Measurements from ENCODE around the gene GJD3.

Gene GJD3

GRCh38 chr17:40351359-40352236, 12.9 kb downstream of the GJD3 start:
- no peak overlapping the region for H3K4me3 ChIP-seq (ENCODE audit: low read length)
- TF ChIP-seq ZNF274 (IDR thresholded peaks at IDR 0.05; ENCODE audit: low read depth, low read length), result no peak

- no peak for TF ChIP-seq ZNF274 (IDR thresholded peaks at IDR 0.05; ENCODE audit: low read depth, low read length)
- no peak overlapping the region for H3K4me3 ChIP-seq (ENCODE audit: low read length)
Measured at GRCh38 chr17:40350689-40351358, 13.7 kb downstream of the GJD3 start.

DNA sequence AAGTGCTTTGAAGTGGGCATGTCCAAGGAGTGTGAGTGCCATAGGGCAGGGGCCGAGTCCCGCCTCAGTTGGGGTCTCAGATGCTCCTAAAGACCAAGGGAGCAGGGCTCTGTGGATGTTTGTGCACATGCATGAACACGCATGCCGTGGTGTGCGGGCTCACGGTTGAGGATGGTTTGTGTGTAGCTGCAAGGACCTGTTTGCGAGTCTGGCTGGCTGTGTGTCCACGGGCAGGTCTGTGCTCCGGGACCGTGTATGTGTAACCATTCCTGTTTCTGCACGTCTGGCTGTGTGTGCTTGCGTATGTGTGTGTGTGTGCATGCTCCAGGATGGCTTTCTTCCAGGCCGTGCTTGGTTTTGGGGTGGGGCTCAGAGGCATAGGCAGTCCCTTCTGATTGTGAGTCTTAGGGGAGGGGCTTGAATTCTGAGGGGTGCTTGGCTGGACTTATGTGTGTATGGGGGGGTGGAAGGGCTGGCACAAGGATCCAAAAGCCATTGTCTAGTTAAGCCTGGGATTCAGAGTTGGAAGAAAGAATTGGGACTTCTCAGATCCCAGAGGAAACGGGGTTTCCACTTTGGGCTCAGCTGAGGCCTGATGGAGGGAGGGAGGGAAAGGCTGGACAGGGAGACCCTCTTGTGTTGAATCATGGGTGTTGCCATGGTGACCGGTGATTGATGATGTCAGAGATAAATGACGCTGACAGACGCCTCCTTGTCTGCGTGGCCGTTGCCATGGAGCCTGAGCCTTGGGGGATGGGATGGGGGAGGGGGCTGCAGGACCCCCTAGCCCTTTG, 14.4 kb downstream of the GJD3 start:
- H3K4me3 ChIP-seq (ENCODE audit: low read length), result no peak overlapping the region
- no peak for TF ChIP-seq ZNF274 (IDR thresholded peaks at IDR 0.05; ENCODE audit: low read depth, low read length)

- H3K4me3 ChIP-seq (ENCODE audit: low read length), result no peak overlapping the region
- TF ChIP-seq ZNF274 (IDR thresholded peaks at IDR 0.05; ENCODE audit: low read depth, low read length), result no peak
Measured at GRCh38 chr17:40349477-40349894, 15.1 kb downstream of the GJD3 start.

DNA sequence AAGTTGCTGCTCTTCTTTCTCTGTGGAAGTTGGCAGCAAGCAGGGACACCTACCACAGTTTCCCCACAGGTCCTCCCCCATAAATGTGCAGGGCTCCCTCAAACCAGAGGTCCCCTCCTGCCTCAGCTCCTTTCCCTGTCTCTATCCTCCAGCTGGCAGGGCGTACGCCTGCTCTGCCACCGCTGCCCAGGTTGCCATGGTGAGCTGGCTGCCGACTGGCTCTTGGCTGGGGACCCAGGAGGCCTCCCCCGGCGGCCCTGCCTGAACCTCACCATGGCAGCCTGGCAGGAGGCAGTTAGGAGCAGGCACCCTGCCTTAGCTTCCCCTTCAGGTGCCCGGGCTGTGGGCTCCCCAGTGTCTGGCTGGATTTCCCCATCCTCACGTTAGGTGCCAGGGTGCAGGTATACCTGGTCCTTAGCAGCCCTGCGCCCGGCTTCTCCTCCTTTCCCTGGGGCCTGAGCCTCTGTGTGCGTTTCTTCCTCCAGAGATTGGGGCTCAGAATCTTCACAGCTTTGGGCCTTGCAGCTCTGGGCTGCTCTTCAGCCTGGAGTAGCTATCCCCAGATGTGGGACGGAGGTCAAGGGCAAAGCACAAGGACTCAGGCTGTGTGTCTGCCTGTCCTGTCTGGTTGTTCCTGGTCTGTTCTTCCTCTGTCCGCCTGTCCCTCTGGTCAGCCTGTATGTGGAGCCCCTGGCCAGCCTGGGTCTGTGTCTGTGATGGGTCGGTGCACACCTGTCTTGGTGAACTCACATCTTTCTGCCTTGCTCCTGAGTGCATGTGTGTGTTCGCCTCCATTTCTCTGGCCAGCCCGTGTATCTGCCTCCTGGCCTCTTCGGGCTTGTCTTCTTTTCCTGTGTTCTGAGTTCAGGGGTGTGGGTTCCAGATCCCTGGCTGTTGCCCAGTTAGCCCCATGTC, 15.7 kb downstream of the GJD3 start:
- TF ChIP-seq ZNF274 (IDR thresholded peaks at IDR 0.05; ENCODE audit: low read depth, low read length), result no peak
- no peak overlapping the region for H3K4me3 ChIP-seq (ENCODE audit: low read length)

- H3K4me3 ChIP-seq (ENCODE audit: low read length), result no peak overlapping the region
- no peak for TF ChIP-seq ZNF274 (IDR thresholded peaks at IDR 0.05; ENCODE audit: low read depth, low read length)
Measured at GRCh38 chr17:40348136-40348504, 16.4 kb downstream of the GJD3 start.

GRCh38 chr17:40347319-40348135, 17.0 kb downstream of the GJD3 start:
- no peak for TF ChIP-seq ZNF274 (IDR thresholded peaks at IDR 0.05; ENCODE audit: low read depth, low read length)
- H3K4me3 ChIP-seq (ENCODE audit: low read length), result no peak overlapping the region

GRCh38 chr17:40346765-40347158, 17.8 kb downstream of the GJD3 start:
- no peak for TF ChIP-seq ZNF274 (IDR thresholded peaks at IDR 0.05; ENCODE audit: low read depth, low read length)
- no peak overlapping the region for H3K4me3 ChIP-seq (ENCODE audit: low read length)

GRCh38 chr17:40345994-40346764, 18.4 kb downstream of the GJD3 start:
- no peak for TF ChIP-seq ZNF274 (IDR thresholded peaks at IDR 0.05; ENCODE audit: low read depth, low read length)
- no peak overlapping the region for H3K4me3 ChIP-seq (ENCODE audit: low read length)

GRCh38 chr17:40345161-40345993, 19.2 kb downstream of the GJD3 start:
- H3K4me3 ChIP-seq (ENCODE audit: low read length), result no peak overlapping the region; the same call in 1 of the 2 replicates
- no peak for TF ChIP-seq ZNF274 (IDR thresholded peaks at IDR 0.05; ENCODE audit: low read depth, low read length)
